K562 (cell line): ENCODE results near the gene GOLGA8J. TPM values are rescaled to one million over a fixed set of nuclear protein-coding genes. Genes with fewer than 3 reads are reported as not detected.

ENCODE experiments used
- ATAC-seq: fragments of 200-7000 bp; cut with Tn5 transposase; 3 replicates; pipeline ENCODE4 v1.9.1; 2020; ENCODE audit warnings: moderate library complexity
- BruUV-seq: library from RNA; stranded (reverse); fragments of 400-500 nt; replicated peaks from 2 replicates; lab custom pipeline; 2021; lab: Mats Ljungman, UMichigan
- CTCF ChIA-PET: fragments of 300-600 bp; formaldehyde crosslinking; extraction: SDS; loops from one replicate; lab custom pipeline; 2021; ENCODE audit warnings: low intra/inter-chr PET ratio; lab: Yijun Ruan, JAX
- POLR2A ChIA-PET: fragments of 300-600, 350-650 bp; sonication (Branson Sonifier 250); formaldehyde crosslinking; extraction: SDS; loops from one replicate; lab custom pipeline; 2021; ENCODE audit warnings: antibody characterized with exemption, inconsistent platforms; lab: Yijun Ruan, JAX
- DNase-seq, 4 experiments: peaks; one replicate each; pipeline versions ENCODE4 v3.0.0 to v3.0.0-alpha.2; 2011 to 2018; ENCODE audit warnings: low spot score in 3 of 4, mixed read lengths in 3 of 4; ENCODE audit errors: extremely low read depth in 1 of 4
- FAIRE-seq: peaks from 2 replicates; lab custom pipeline; 2011; peaks lifted over from hg19 to GRCh38; lab: Jason Lieb, UNC
- H2AFZ ChIP-seq: 2 replicates; pipeline ENCODE4 v1.6.0; 2011; ENCODE audit warnings: low read depth, low read length, control low read depth, inconsistent platforms
- H3K27ac ChIP-seq: fragments of 200-600 bp; 3 replicates; pipeline ENCODE4 v1.8.0; 2011; ENCODE audit warnings: low read depth, mild to moderate bottlenecking, control low read depth, inconsistent platforms, low read length, moderate library complexity, mixed read lengths; ENCODE audit errors: extremely low read depth
- H3K27me3 ChIP-seq, 2 experiments: fragments of 300-600 bp in 1 of 2; 2 replicates in 1 of 2; 3 replicates in 1 of 2; pipeline versions ENCODE4 v1.6.0 to v1.8.0; 2011; ENCODE audit warnings: inconsistent platforms in 2 of 2, low read length in 2 of 2, mild to moderate bottlenecking in 1 of 2, mixed read lengths in 1 of 2, moderate library complexity in 1 of 2; ENCODE audit not compliant: control insufficient read depth in 2 of 2, insufficient read depth in 2 of 2
- H3K36me3 ChIP-seq: fragments of 300-600 bp; 3 replicates; pipeline ENCODE4 v1.8.0; 2011; ENCODE audit warnings: mild to moderate bottlenecking, low read length, inconsistent platforms; ENCODE audit not compliant: control insufficient read depth, insufficient read depth
- H3K4me1 ChIP-seq, 2 experiments: fragments of 200-600 bp in 1 of 2; replicated peaks in 1 of 2; 2 replicates in 1 of 2; 3 replicates in 1 of 2; pipeline versions ENCODE4 v1.5.1 to v1.8.0; 2011; ENCODE audit warnings: inconsistent platforms in 2 of 2, low read length in 2 of 2, mild to moderate bottlenecking in 1 of 2, mixed read lengths in 1 of 2, moderate library complexity in 1 of 2; ENCODE audit not compliant: control insufficient read depth in 2 of 2, insufficient read depth in 2 of 2
- H3K4me2 ChIP-seq: 2 replicates; pipeline ENCODE4 v1.6.1; 2011; ENCODE audit warnings: low read length, control low read depth, inconsistent platforms, mixed read lengths; ENCODE audit not compliant: insufficient read depth
- H3K4me3 ChIP-seq: fragments of 200-600 bp; sonication (generic), shearing (Covaris generic); 2 replicates; pipeline ENCODE4 v1.5.1; 2016; ENCODE audit warnings: control low read depth, inconsistent platforms
- H3K79me2 ChIP-seq: fragments of 200-600 bp; 3 replicates; pipeline ENCODE4 v1.8.0; 2011; ENCODE audit warnings: low read length, inconsistent platforms; ENCODE audit not compliant: control insufficient read depth, insufficient read depth
- H3K9ac ChIP-seq, 2 experiments: 2 replicates each; pipeline versions ENCODE4 v1.6.0 to v1.6.1; 2011; ENCODE audit warnings: low read depth in 2 of 2, low read length in 2 of 2, control low read depth in 1 of 2, inconsistent platforms in 1 of 2, mild to moderate bottlenecking in 1 of 2, mixed read lengths in 1 of 2; ENCODE audit not compliant: insufficient read depth in 1 of 2
- H3K9me1 ChIP-seq: one replicate; pipeline ENCODE4 v1.6.0; 2011; ENCODE audit warnings: inconsistent platforms, mild to moderate bottlenecking, low read length, moderate library complexity; ENCODE audit not compliant: control insufficient read depth, insufficient read depth
- H3K9me3 ChIP-seq: replicated peaks from 2 replicates; pipeline ENCODE4 v1.5.1; 2011; ENCODE audit warnings: low read depth, low read length, inconsistent platforms; ENCODE audit not compliant: control insufficient read depth, insufficient read depth
- H4K20me1 ChIP-seq: replicated peaks from 2 replicates; pipeline ENCODE4 v1.6.1; 2011; ENCODE audit warnings: low read length, inconsistent platforms, mixed read lengths; ENCODE audit not compliant: control insufficient read depth, insufficient read depth
- CBX3 ChIP-seq, 2 experiments: IDR thresholded peaks; 1 replicate in 1 of 2; 2 replicates in 1 of 2; pipeline ENCODE4 v1.6.1; 2012; ENCODE audit warnings: inconsistent platforms in 2 of 2, low read length in 2 of 2, borderline replicate concordance in 1 of 2, control low read depth in 1 of 2
- GATAD2A ChIP-seq: fragments of 450-650 bp; IDR thresholded peaks from 2 replicates; pipeline ENCODE4 v1.6.1; 2017
- ILF3 ChIP-seq: fragments of 450-650 bp; IDR thresholded peaks from 2 replicates; pipeline ENCODE4 v1.6.1; 2018; ENCODE audit warnings: antibody characterized with exemption, mild to moderate bottlenecking, moderate library complexity, borderline replicate concordance
- KAT8 ChIP-seq: fragments of 450-650 bp; IDR thresholded peaks from 2 replicates; pipeline ENCODE4 v1.6.1; 2016; ENCODE audit warnings: low read depth, mild to moderate bottlenecking
- LARP7 ChIP-seq: fragments of 450-650 bp; IDR thresholded peaks from 2 replicates; pipeline ENCODE4 v1.6.1; 2016
- MECOM ChIP-seq: fragments of 250-450 bp; sonication (Bioruptor Pico); IDR thresholded peaks from 2 replicates; pipeline ENCODE4 v1.8.0; 2022; ENCODE audit warnings: inconsistent platforms
- NR3C1 ChIP-seq: sonication (generic); formaldehyde crosslinking; IDR thresholded peaks from 2 replicates; pipeline ENCODE4 v1.8.1; 2022; ENCODE audit warnings: missing genetic modification reagents
- PHTF2 ChIP-seq: fragments of 250-450 bp; sonication (Bioruptor Pico); IDR thresholded peaks from 2 replicates; pipeline ENCODE4 v1.5.0; 2021; ENCODE audit warnings: mild to moderate bottlenecking
- RAD21 ChIP-seq, 2 experiments: fragments of 250-450 bp in 1 of 2; fragments of 450-650 bp in 1 of 2; sonication (Bioruptor Pico) in 1 of 2; formaldehyde crosslinking in 1 of 2; IDR thresholded peaks in 1 of 2; conservative IDR thresholded peaks in 1 of 2; 2 replicates each; pipeline versions ENCODE4 v1.4.0 to v1.8.0; 2020 to 2022; ENCODE audit warnings: mild to moderate bottlenecking in 2 of 2, moderate library complexity in 1 of 2
- RBM14 ChIP-seq: fragments of 200-400 bp; formaldehyde crosslinking; IDR thresholded peaks from 2 replicates; pipeline ENCODE4 v1.6.1; 2018; ENCODE audit warnings: low read depth, mild to moderate bottlenecking, low read length, moderate library complexity, borderline replicate concordance; ENCODE audit not compliant: insufficient read depth
- ZNF408 ChIP-seq: fragments of 250-450 bp; sonication (Bioruptor Pico); IDR thresholded peaks from 2 replicates; pipeline ENCODE4 v1.4.0; 2020; ENCODE audit warnings: low read depth, mild to moderate bottlenecking, moderate library complexity
- ZNF551 ChIP-seq: fragments of 250-450 bp; sonication (Bioruptor Pico); IDR thresholded peaks from 2 replicates; pipeline ENCODE4 v1.5.0; 2021; ENCODE audit warnings: mild to moderate bottlenecking, moderate library complexity
- WGBS: fragments of 100-300 bp; shearing (Covaris generic); methylation state at CpG from one replicate; pipeline ENCODE4 v1.1.6; 2016; ENCODE audit warnings: low coverage, mixed read lengths; ENCODE audit not compliant: insufficient coverage; ENCODE audit errors: missing lambda C conversion rate; 5-methylcytosine and 5-hydroxymethylcytosine counted together
- in situ Hi-C: fragments of 300-500 bp; cut with MboI; formaldehyde crosslinking; loops from 4 replicates; pipeline ENCODE4 v1.15.0; 2018; ENCODE audit warnings: inconsistent platforms, mixed read lengths
- intact Hi-C: fragments of 100-400 bp; cut with micrococcal nuclease; formaldehyde crosslinking; loops from 2 replicates; pipeline ENCODE4 v1.14.2; 2022
- polyA plus RNA-seq, 8 experiments: library from polyadenylated mRNA; depleted of rRNA in 4 of 8; stranded (reverse) in 5 of 8; unstranded in 3 of 8; fragments of >200 nt; fragmentation: Nextera tagmentation in 2 of 8; fragmentation: Illumina TruSeq in 1 of 8; extraction: Ambion mirVana in 2 of 8; extraction: Trizol in 1 of 8; gene quantifications; 2 replicates each; pipeline versions ENCODE4 v1.2.1 to v1.2.3, GENCODE V29; 2011 to 2014; ENCODE audit warnings: inconsistent platforms in 1 of 8, missing spikeins in 1 of 8
- total RNA-seq, 7 experiments: library from RNA; depleted of rRNA in 6 of 7; stranded (reverse); fragments of >200 nt in 6 of 7; fragmentation: Illumina TruSeq in 2 of 7; extraction: Trizol in 2 of 7; gene quantifications; 2 replicates each; pipeline versions ENCODE4 v1.2.1 to v1.2.3, GENCODE V29; 2011 to 2021; ENCODE audit warnings: low replicate concordance in 1 of 7
- TF ChIP-seq, protein P1 (sequence below): fragments of 250-450 bp; sonication (Bioruptor Pico); IDR thresholded peaks from 2 replicates; pipeline ENCODE4 v1.5.0; 2020; ENCODE audit warnings: mild to moderate bottlenecking, borderline replicate concordance
- TF ChIP-seq, protein P2 (sequence below): sonication (generic); formaldehyde crosslinking; IDR thresholded peaks from 2 replicates; pipeline ENCODE4 v1.8.0; 2022; ENCODE audit warnings: missing genetic modification reagents, mild to moderate bottlenecking, borderline replicate concordance

The GOLGA8J gene
- total and polyA plus RNA-seq, 9 of the 15 experiments (the other 6 are each of a cell fraction or from before 2014, with no cell fraction given), result not detected

DNA sequence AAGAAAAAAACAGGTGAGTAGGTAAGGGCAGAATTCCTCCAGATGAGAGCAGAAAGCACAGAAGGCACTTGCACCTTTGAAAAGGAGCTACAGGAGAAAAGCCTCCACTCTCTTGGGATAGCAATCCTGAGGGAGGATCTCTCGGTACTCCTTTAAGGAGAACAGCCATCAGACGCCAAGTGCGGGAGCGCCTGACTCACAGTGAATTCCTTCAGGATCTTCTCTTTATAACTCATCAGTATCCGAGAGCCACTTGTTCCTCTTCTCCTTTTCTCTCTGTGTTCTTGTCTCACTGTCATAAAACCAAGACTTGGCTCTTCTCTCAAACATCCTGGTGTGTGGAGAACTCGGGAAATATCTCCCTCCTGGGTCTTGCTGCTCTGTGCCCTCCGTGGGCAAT, 10.1 kb upstream of the GOLGA8J start:
- Histone ChIP-seq H3K36me3 (no peaks in the 10 kb centered on the region), H3K4me3 (no peak overlapping the region), H3K9me3 (no peaks in the 10 kb centered on the region), H3K27ac (no peak overlapping the region), H3K27me3 (peaks cover 0 to 14% of the 10 kb centered on the region in 2 experiments; a peak in 2 of 5 replicates), H3K79me2 (no peaks in the 10 kb centered on the region), H3K9ac (no peak overlapping the region), H4K20me1 (no peaks in the 10 kb centered on the region; the same call in 1 of the 2 replicates), H3K4me1 (no peaks in the 10 kb centered on the region), H3K9me1 (no peaks in the 10 kb centered on the region), H2AFZ (no peak overlapping the region), H3K4me2 (no peak overlapping the region)
- WGBS, result 0% methylated on average over 7 of the region's 7 CpGs
- TF ChIP-seq ILF3 (no peak), RBM14 (no peak), ZNF408 (CRISPR knock-in tag) (no peak), ZNF551 (CRISPR knock-in tag) (no peak), GATAD2A (no peak), MECOM (CRISPR knock-in tag) (no peak), NR3C1 (no peak), PHTF2 (no peak), RAD21 (CRISPR knock-in tag; conservative IDR thresholded peaks at IDR 0.05 in 1 of 2, IDR thresholded peaks at IDR 0.05 in 1 of 2) (no peak), LARP7 (no peak), CBX3 (IDR thresholded peaks at IDR 0.05; ENCODE audit: borderline replicate concordance in 1 of 2, low read length in 2 of 2) (no peak), KAT8 (no peak)
- TF ChIP-seq, protein P1, sequence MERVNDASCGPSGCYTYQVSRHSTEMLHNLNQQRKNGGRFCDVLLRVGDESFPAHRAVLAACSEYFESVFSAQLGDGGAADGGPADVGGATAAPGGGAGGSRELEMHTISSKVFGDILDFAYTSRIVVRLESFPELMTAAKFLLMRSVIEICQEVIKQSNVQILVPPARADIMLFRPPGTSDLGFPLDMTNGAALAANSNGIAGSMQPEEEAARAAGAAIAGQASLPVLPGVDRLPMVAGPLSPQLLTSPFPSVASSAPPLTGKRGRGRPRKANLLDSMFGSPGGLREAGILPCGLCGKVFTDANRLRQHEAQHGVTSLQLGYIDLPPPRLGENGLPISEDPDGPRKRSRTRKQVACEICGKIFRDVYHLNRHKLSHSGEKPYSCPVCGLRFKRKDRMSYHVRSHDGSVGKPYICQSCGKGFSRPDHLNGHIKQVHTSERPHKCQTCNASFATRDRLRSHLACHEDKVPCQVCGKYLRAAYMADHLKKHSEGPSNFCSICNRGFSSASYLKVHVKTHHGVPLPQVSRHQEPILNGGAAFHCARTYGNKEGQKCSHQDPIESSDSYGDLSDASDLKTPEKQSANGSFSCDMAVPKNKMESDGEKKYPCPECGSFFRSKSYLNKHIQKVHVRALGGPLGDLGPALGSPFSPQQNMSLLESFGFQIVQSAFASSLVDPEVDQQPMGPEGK (CRISPR knock-in tag), result no peak
- TF ChIP-seq, protein P2, sequence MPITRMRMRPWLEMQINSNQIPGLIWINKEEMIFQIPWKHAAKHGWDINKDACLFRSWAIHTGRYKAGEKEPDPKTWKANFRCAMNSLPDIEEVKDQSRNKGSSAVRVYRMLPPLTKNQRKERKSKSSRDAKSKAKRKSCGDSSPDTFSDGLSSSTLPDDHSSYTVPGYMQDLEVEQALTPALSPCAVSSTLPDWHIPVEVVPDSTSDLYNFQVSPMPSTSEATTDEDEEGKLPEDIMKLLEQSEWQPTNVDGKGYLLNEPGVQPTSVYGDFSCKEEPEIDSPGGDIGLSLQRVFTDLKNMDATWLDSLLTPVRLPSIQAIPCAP (CRISPR knock-in tag), result no peak
- in situ Hi-C loops (loop anchor here (10.0 to 25.0 kb wide), 2 partner anchors 408 to 515 kb away; no protein-coding TSS in a partner anchor), intact Hi-C loops (no loop called here)
- no peak for DNase-seq
- BruUV-seq, result no TSS peak
- ChIA-PET CTCF (no interaction called here), POLR2A (interaction anchor here (0.5 kb wide), 1 partner anchor 10 kb away, joined by 3 read pairs; no protein-coding TSS in a partner anchor)
- no peak for ATAC-seq
- FAIRE-seq, result no peak
